Measurements from ENCODE around the gene EMC8.

DNA sequence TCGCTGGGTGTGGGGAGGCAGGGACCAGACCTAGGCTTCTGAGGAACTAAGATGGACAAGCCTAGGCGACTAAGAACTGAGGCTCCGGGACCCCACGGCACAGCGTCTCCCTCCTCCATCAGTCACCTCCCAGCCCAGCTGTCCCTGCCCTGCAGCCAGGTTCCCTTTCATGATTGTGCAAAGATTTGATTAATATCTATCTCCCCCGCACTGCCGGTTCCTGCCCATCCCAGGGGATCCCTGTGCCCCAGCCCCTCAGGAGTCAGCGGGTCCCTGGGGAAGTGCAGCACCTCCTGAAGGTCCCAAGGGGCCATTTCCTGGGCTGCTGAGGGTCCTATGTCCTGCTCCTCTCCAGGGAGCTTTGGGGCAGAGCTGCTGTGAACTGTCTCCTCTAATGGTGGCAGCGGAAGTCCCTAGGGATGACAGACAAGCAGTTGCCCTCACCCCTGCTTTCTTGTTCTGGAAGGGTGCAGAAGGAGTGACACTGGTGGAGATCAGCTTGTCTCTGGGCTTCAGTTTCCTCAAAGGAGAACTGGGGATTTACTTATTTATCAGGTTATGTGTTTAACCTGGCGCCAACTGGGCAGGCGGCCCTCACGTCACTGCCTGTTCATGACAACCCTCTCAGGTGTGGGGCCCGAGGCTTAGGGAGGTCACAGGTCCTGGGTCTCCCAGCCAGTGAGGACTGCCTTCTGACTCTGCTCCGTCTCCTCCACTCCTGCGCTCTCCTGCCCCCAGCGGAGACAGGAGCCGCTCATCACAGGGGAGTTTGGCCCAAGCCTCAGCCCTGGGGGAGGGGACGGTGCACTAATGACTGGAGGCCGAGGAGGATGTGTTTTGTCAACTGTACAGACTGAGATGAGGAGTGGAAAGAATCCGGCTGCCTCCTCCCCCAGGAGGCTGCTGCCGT lies 46.6 kb downstream of the EMC8 start:
- no peak for TF ChIP-seq POLR2A (IDR thresholded peaks at IDR 0.05)
- TF ChIP-seq, protein P1, sequence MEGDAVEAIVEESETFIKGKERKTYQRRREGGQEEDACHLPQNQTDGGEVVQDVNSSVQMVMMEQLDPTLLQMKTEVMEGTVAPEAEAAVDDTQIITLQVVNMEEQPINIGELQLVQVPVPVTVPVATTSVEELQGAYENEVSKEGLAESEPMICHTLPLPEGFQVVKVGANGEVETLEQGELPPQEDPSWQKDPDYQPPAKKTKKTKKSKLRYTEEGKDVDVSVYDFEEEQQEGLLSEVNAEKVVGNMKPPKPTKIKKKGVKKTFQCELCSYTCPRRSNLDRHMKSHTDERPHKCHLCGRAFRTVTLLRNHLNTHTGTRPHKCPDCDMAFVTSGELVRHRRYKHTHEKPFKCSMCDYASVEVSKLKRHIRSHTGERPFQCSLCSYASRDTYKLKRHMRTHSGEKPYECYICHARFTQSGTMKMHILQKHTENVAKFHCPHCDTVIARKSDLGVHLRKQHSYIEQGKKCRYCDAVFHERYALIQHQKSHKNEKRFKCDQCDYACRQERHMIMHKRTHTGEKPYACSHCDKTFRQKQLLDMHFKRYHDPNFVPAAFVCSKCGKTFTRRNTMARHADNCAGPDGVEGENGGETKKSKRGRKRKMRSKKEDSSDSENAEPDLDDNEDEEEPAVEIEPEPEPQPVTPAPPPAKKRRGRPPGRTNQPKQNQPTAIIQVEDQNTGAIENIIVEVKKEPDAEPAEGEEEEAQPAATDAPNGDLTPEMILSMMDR (IDR thresholded peaks at IDR 0.05) = peak in 2 of 4 experiments; percentile 6 to 18

All from gastroesophageal sphincter (tissue), 3 donors.